PC-9 (cell line): ENCODE results near the gene FFAR3.

Source experiments
- CTCF ChIP-seq: fragments of 200-600 bp; sonication (generic); conservative IDR thresholded peaks from 2 replicates; pipeline ENCODE4 v1.6.1; 2017; ENCODE audit warnings: mixed run types, antibody characterized with exemption, mild to moderate bottlenecking, moderate library complexity
- EZH2 ChIP-seq: fragments of 200-600 bp; sonication (generic); IDR thresholded peaks from 2 replicates; pipeline ENCODE4 v1.8.0; 2017; ENCODE audit warnings: antibody characterized with exemption, low read depth

DNA sequence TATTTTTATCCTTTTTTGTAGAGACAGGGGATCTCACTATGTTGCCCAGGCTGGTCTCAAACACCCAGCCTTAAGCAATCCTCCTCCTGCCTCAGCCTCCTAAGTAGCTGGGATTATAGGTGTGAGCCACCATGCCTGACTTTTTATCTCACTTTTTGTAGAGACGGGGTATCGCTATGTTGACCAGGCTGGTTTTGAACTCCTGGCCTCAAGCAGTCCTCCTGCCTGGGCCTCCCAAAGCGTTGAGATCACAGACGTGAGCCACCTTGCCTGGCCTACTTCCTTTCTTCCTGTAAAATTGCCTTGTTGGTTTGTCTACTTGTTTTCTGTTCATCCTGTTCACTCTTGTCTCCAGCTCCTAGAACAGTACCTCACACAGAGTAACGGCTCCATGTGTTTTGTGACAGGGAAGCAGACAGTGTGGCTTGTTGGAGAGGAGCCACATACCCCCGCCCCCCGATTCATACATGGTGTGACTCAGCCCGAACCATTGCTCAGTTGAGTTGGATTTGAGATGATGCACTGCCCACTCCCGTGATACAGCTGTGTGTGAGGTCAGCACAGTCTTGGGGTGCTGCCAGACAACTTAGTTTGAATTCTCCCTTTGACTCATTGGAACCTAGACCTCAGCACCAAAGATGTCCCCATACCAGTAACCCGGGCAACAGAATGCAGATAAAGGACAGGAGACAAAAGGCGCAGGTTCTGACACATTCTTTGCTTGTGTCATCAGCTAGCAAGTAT, 46.8 kb downstream of the FFAR3 start:
- no peak for TF ChIP-seq EZH2
- no peak for TF ChIP-seq CTCF
